GM10248 (cell line): ENCODE measurements around the gene NOS3.

Experiments used
- CTCF ChIA-PET: fragments of 300-600 bp; sonication (Branson Sonifier 250); formaldehyde crosslinking; extraction: SDS; loops from one replicate; lab custom pipeline; 2021; ENCODE audit warnings: antibody characterized with exemption; lab: Yijun Ruan, JAX
- POLR2A ChIA-PET: fragments of 350-650 bp; sonication (Branson Sonifier 250); formaldehyde crosslinking; extraction: SDS; loops from one replicate; lab custom pipeline; 2020; ENCODE audit warnings: antibody characterized with exemption; lab: Yijun Ruan, JAX
- DNase-seq: peaks from one replicate; pipeline ENCODE4 v3.0.0; 2012; ENCODE audit errors: extremely low spot score
- TF ChIP-seq, protein P1 (sequence below): IDR thresholded peaks from 2 replicates; pipeline ENCODE4 v1.5.1; 2012; ENCODE audit warnings: mild to moderate bottlenecking, low read depth; ENCODE audit errors: extremely low read depth, missing control alignments, control extremely low read depth

The NOS3 gene

DNA sequence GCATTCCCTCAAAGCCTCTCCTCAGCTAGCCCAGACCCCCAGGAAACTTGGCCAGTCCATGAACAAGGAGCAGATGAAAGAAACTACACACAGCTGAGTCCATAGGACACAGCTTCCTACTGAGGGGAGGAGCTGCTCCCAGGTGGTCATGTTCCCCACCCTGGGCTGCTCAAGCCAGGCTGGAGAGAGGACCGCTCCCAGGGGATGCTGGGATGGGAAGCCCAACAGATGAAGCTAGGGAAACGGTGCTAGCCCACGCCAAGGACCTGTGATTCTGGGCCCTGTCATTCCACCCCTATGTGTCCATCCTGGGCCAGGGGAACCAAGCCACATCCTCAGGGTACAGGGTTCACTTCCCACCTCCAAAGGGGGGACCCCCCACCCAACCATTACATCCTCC is 31.7 kb upstream of the NOS3 start:
- ChIA-PET CTCF (interaction anchor here (0.7 to 1.7 kb wide), 3 partner anchors 16 to 52 kb away, joined by 3 to 6 read pairs (median 3); no protein-coding TSS in a partner anchor), POLR2A (no interaction called here)
- DNase-seq: no peak
- TF ChIP-seq, protein P1, sequence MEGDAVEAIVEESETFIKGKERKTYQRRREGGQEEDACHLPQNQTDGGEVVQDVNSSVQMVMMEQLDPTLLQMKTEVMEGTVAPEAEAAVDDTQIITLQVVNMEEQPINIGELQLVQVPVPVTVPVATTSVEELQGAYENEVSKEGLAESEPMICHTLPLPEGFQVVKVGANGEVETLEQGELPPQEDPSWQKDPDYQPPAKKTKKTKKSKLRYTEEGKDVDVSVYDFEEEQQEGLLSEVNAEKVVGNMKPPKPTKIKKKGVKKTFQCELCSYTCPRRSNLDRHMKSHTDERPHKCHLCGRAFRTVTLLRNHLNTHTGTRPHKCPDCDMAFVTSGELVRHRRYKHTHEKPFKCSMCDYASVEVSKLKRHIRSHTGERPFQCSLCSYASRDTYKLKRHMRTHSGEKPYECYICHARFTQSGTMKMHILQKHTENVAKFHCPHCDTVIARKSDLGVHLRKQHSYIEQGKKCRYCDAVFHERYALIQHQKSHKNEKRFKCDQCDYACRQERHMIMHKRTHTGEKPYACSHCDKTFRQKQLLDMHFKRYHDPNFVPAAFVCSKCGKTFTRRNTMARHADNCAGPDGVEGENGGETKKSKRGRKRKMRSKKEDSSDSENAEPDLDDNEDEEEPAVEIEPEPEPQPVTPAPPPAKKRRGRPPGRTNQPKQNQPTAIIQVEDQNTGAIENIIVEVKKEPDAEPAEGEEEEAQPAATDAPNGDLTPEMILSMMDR: no peak

- TF ChIP-seq, protein P1: no peak
- no peak for DNase-seq
- POLR2A ChIA-PET: no interaction called here
- CTCF ChIA-PET: interaction anchor here (1.2 to 4.4 kb wide), 5 partner anchors 15 to 59 kb away, joined by 3 to 53 read pairs (median 27); no protein-coding TSS in a partner anchor
These were observed 30.8 kb upstream of the NOS3 start for GRCh38 chr7:150959739-150960734.

GRCh38 chr7:150961510-150962289 is 29.1 kb upstream of the NOS3 start:
- TF ChIP-seq, protein P1: no peak
- CTCF ChIA-PET: interaction anchor here (0.8 to 4.4 kb wide), 10 partner anchors 18 to 149 kb away, joined by 3 to 53 read pairs (median 12); no protein-coding TSS in a partner anchor
- POLR2A ChIA-PET: no interaction called here
- DNase-seq: no peak

- ChIA-PET POLR2A (no interaction called here), CTCF (interaction anchor here (0.7 to 4.4 kb wide), 20 partner anchors 8 to 207 kb away, joined by 3 to 53 read pairs (median 5); partner anchors contain the start of gene ABCB8)
- TF ChIP-seq, protein P1: no peak
- DNase-seq: no peak
These were observed 28.6 kb upstream of the NOS3 start for GRCh38 chr7:150962290-150962552.

DNA sequence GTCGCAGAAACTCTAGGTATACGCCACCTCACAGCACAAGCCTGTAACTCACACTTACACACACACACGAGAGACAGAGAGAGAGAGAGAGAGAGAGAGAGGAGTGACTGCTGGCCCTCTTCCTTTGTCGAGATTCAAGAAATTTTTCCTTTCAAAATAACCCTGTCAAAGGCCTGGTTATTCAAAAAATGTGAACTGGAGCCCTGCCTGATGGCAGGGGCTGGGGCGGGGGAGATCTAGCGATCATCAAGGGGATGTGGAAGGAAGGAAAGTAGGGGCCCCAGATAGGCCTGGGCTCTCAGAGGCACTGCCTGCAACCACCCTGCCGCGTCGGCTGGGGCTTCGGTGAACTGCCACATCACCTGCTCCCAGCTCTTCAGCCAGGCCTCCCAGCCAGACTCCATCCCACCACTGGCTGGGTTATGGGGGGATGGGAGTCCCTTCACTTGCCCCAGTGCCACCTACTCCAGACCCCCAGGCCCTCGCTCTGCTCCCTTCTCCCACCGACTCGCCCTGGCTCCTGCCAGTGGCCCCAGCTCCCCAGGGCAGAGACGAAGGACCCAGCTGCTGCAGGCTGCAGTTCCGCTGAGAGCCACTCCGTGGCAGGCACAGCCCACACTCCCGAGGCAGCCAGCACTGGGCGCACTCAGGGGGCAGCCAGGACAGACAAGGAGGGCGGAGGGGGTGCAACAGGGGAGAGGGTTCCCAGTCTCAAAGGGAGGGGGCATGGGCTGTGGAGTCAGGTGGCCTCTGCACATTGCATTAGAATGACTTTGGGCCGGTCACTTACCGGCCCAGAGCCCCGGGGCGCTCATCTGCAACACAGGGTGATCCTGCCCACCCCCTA is 28.0 kb upstream of the NOS3 start:
- peak; percentile 87 for DNase-seq
- TF ChIP-seq, protein P1: peak; percentile 99
- ChIA-PET POLR2A (no interaction called here), CTCF (interaction anchor here (0.7 to 4.4 kb wide), 29 partner anchors 9 to 352 kb away, joined by 3 to 53 read pairs (median 4); partner anchors contain the start of genes ABCB8 and NOS3)
